H9 (cell line): Measurements from ENCODE around the gene CYP2U1. TPM values are rescaled to one million over a fixed set of nuclear protein-coding genes. Genes with fewer than 3 reads are reported as not detected.

Experiments
- DNase-seq: peaks from one replicate; pipeline ENCODE4 v3.0.0-alpha.2; 2017
- H2AFZ ChIP-seq: one replicate; pipeline ENCODE4 v1.6.1; 2013; ENCODE audit warnings: mild to moderate bottlenecking, low read length, control low read depth, moderate library complexity
- H2AK5ac ChIP-seq: 2 replicates; pipeline ENCODE4 v1.6.1; 2013; ENCODE audit warnings: low read length, control low read depth, mixed read lengths; ENCODE audit not compliant: insufficient read length
- H2BK120ac ChIP-seq: one replicate; pipeline ENCODE4 v1.6.1; 2013; ENCODE audit warnings: low read depth, mild to moderate bottlenecking, low read length, control low read depth, inconsistent platforms; ENCODE audit not compliant: poor library complexity, severe bottlenecking
- H2BK12ac ChIP-seq: 2 replicates; pipeline ENCODE4 v1.6.1; 2013; ENCODE audit warnings: low read length, control low read depth, mixed read lengths, low read depth; ENCODE audit not compliant: insufficient read length
- H2BK15ac ChIP-seq: 2 replicates; pipeline ENCODE4 v1.6.1; 2013; ENCODE audit warnings: low read depth, low read length, control low read depth
- H2BK20ac ChIP-seq: one replicate; pipeline ENCODE4 v1.6.1; 2013; ENCODE audit warnings: low read depth, mild to moderate bottlenecking, low read length, control low read depth, inconsistent platforms; ENCODE audit not compliant: poor library complexity, severe bottlenecking
- H2BK5ac ChIP-seq: 2 replicates; pipeline ENCODE4 v1.6.1; 2013; ENCODE audit warnings: low read length, control low read depth, mixed read lengths; ENCODE audit not compliant: insufficient read length
- H3K14ac ChIP-seq: 2 replicates; pipeline ENCODE4 v1.6.1; 2013; ENCODE audit warnings: low read length, control low read depth; ENCODE audit not compliant: insufficient read depth
- H3K18ac ChIP-seq: 2 replicates; pipeline ENCODE4 v1.6.1; 2013; ENCODE audit warnings: low read depth, mild to moderate bottlenecking, mixed read lengths, low read length, control low read depth; ENCODE audit not compliant: insufficient read length
- H3K23ac ChIP-seq: 2 replicates; pipeline ENCODE4 v1.6.1; 2013; ENCODE audit warnings: low read length, control low read depth, mixed read lengths, low read depth; ENCODE audit not compliant: insufficient read length
- H3K23me2 ChIP-seq: 2 replicates; pipeline ENCODE4 v1.6.1; 2013; ENCODE audit warnings: low read depth, mild to moderate bottlenecking, mixed read lengths, low read length, control low read depth; ENCODE audit not compliant: insufficient read length, poor library complexity, severe bottlenecking
- H3K27ac ChIP-seq: 2 replicates; pipeline ENCODE4 v1.5.1; 2013; ENCODE audit warnings: low read length, control low read depth, mixed read lengths, low read depth; ENCODE audit not compliant: insufficient read length
- H3K27me3 ChIP-seq: 2 replicates; pipeline ENCODE4 v1.6.1; 2013; ENCODE audit warnings: low read length, control low read depth, inconsistent platforms; ENCODE audit not compliant: insufficient read depth
- H3K4ac ChIP-seq: 2 replicates; pipeline ENCODE4 v1.6.1; 2013; ENCODE audit warnings: low read depth, mild to moderate bottlenecking, control low read depth, inconsistent platforms, low read length, moderate library complexity
- H3K4me1 ChIP-seq: 2 replicates; pipeline ENCODE4 v1.6.1; 2013; ENCODE audit warnings: low read length, control low read depth, inconsistent platforms; ENCODE audit not compliant: insufficient read depth
- H3K4me2 ChIP-seq: 2 replicates; pipeline ENCODE4 v1.6.1; 2013; ENCODE audit warnings: low read length, control low read depth, mixed read lengths; ENCODE audit not compliant: insufficient read length, insufficient read depth
- H3K56ac ChIP-seq: 2 replicates; pipeline ENCODE4 v1.6.1; 2013; ENCODE audit warnings: low read depth, mild to moderate bottlenecking, mixed read lengths, low read length, control low read depth; ENCODE audit not compliant: insufficient read length
- H3K79me1 ChIP-seq: 2 replicates; pipeline ENCODE4 v1.6.1; 2013; ENCODE audit warnings: low read depth, mild to moderate bottlenecking, moderate library complexity, low read length, control low read depth, inconsistent platforms; ENCODE audit not compliant: insufficient read depth, poor library complexity, severe bottlenecking
- H3K79me2 ChIP-seq: 2 replicates; pipeline ENCODE4 v1.6.1; 2013; ENCODE audit warnings: low read length, control low read depth, inconsistent platforms; ENCODE audit not compliant: insufficient read depth
- H3K9ac ChIP-seq: 2 replicates; pipeline ENCODE4 v1.6.1; 2013; ENCODE audit warnings: low read length, control low read depth, mixed read lengths; ENCODE audit not compliant: insufficient read length; ENCODE audit errors: extremely low read depth
- H3K9me3 ChIP-seq: one replicate; pipeline ENCODE4 v1.6.1; 2013; ENCODE audit warnings: low read depth, low read length, inconsistent platforms; ENCODE audit not compliant: control insufficient read depth
- H3T11ph ChIP-seq: one replicate; pipeline ENCODE4 v1.6.1; 2013; ENCODE audit warnings: mild to moderate bottlenecking, low read length, control low read depth, inconsistent platforms
- H4K20me1 ChIP-seq: one replicate; pipeline ENCODE4 v1.6.1; 2013; ENCODE audit not compliant: control insufficient read depth, insufficient read length, insufficient read depth
- H4K5ac ChIP-seq: 2 replicates; pipeline ENCODE4 v1.6.1; 2013; ENCODE audit warnings: low read depth, mild to moderate bottlenecking, mixed read lengths, low read length, control low read depth; ENCODE audit not compliant: insufficient read length
- H4K8ac ChIP-seq: replicated peaks from 2 replicates; pipeline ENCODE4 v1.6.1; 2013; ENCODE audit warnings: low read length, control low read depth, mixed read lengths, low read depth; ENCODE audit not compliant: insufficient read length
- H4K91ac ChIP-seq: 2 replicates; pipeline ENCODE4 v1.6.1; 2013; ENCODE audit warnings: low read depth, mild to moderate bottlenecking, moderate library complexity, mixed read lengths, low read length, control low read depth; ENCODE audit not compliant: insufficient read length
- H3K27ac Mint-ChIP-seq, 3 experiments: 2 replicates in 2 of 3; 3 replicates in 1 of 3; pipeline ENCODE4 v1.8.0; 2020 to 2021; ENCODE audit warnings: mixed read lengths in 3 of 3, mild to moderate bottlenecking in 1 of 3, moderate library complexity in 1 of 3
- H3K27me3 Mint-ChIP-seq: 2 replicates; pipeline ENCODE4 v1.8.0; 2021; ENCODE audit warnings: low read depth, mild to moderate bottlenecking, moderate library complexity, mixed read lengths
- H3K36me3 Mint-ChIP-seq, 3 experiments: 2 replicates in 2 of 3; 3 replicates in 1 of 3; pipeline ENCODE4 v1.8.0; 2020 to 2021; ENCODE audit warnings: low read depth in 3 of 3, mixed read lengths in 3 of 3; ENCODE audit not compliant: insufficient read depth in 1 of 3
- H3K4me1 Mint-ChIP-seq, 2 experiments: 2 replicates each; pipeline ENCODE4 v1.8.0; 2020; ENCODE audit warnings: mixed read lengths in 2 of 2
- H3K4me3 Mint-ChIP-seq, 2 experiments: 2 replicates in 1 of 2; 3 replicates in 1 of 2; pipeline ENCODE4 v1.8.0; 2020 to 2021; ENCODE audit warnings: mild to moderate bottlenecking in 2 of 2, mixed read lengths in 2 of 2, moderate library complexity in 1 of 2
- H3K9me3 Mint-ChIP-seq, 2 experiments: 2 replicates in 1 of 2; 3 replicates in 1 of 2; pipeline ENCODE4 v1.8.0; 2020; ENCODE audit warnings: mild to moderate bottlenecking in 2 of 2, mixed read lengths in 2 of 2, moderate library complexity in 1 of 2
- WGBS: extraction: QIAGEN DNeasy Blood & Tissue Kit; methylation state at CpG from one replicate; pipeline ENCODE4 v1.1.7; 2013; ENCODE audit warnings: missing lambda C conversion rate, low lambda C conversion rate, mixed read lengths; ENCODE audit not compliant: insufficient read length; ENCODE audit errors: extremely low coverage; 5-methylcytosine and 5-hydroxymethylcytosine counted together
- total RNA-seq: library from RNA; stranded (reverse); gene quantifications from 2 replicates; pipeline ENCODE4 v1.2.1, GENCODE V29; 2021
- TF ChIP-seq, protein P1 (sequence below): fragments of 200-600 bp; sonication (generic); conservative IDR thresholded peaks from 3 replicates; pipeline ENCODE4 v1.8.0; 2021; ENCODE audit warnings: antibody characterized with exemption, mild to moderate bottlenecking

Gene CYP2U1
- total RNA-seq, 1 experiment from 2014 or later, result 9.6 TPM

DNA sequence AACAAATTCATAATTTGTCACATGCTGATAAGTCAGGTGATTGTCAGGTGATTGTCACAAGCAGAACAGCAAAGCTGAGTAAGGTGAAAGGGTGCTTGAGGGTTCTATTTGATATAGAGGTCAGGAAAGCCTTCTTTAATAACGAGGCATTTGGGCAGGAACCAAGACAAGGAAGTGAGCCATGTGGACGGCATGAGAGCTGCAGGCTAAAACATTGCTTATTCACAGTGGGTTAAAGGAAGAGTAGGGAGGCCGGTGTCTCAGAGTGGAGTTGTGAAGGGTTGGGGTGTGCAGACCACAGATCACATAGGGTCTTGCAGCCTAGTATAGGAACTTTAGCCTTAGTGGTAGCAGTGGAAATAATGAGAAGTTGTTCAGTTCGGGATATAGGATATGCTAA is 31.3 kb upstream of the CYP2U1 start:
- H3K4me2 ChIP-seq, result no peak overlapping the region
- H2BK20ac ChIP-seq, result no peak overlapping the region
- no peak overlapping the region for H4K91ac ChIP-seq
- no peak overlapping the region for H2BK5ac ChIP-seq
- peaks cover 11 to 28% (median 22%) of the 10 kb centered on the region in 3 experiments for H3K36me3 Mint-ChIP-seq
- H2AK5ac ChIP-seq, result no peak overlapping the region
- H3K56ac ChIP-seq, result no peak overlapping the region
- DNase-seq, result no peak
- H3K27ac ChIP-seq, result no peak overlapping the region
- H4K20me1 ChIP-seq, result no peaks in the 10 kb centered on the region
- no peak overlapping the region; a peak in 1 of 7 replicates for H3K27ac Mint-ChIP-seq
- H3K18ac ChIP-seq, result no peak overlapping the region
- no peak overlapping the region for H3T11ph ChIP-seq
- H3K27me3 Mint-ChIP-seq, result no peaks in the 10 kb centered on the region
- no peak overlapping the region for H3K4ac ChIP-seq
- H3K79me2 ChIP-seq, result no peaks in the 10 kb centered on the region
- H3K9ac ChIP-seq, result no peak overlapping the region
- peaks cover 8 to 10% of the 10 kb centered on the region in 2 experiments for H3K9me3 Mint-ChIP-seq
- no peaks in the 10 kb centered on the region for H3K23me2 ChIP-seq
- H2AFZ ChIP-seq, result no peak overlapping the region
- H4K5ac ChIP-seq, result no peak overlapping the region
- no peak overlapping the region for H2BK12ac ChIP-seq
- no peak overlapping the region for H3K14ac ChIP-seq
- no peak overlapping the region for H3K23ac ChIP-seq
- H4K8ac ChIP-seq, result no peak overlapping the region
- no peaks in the 10 kb centered on the region for H3K4me1 ChIP-seq
- TF ChIP-seq, protein P1, sequence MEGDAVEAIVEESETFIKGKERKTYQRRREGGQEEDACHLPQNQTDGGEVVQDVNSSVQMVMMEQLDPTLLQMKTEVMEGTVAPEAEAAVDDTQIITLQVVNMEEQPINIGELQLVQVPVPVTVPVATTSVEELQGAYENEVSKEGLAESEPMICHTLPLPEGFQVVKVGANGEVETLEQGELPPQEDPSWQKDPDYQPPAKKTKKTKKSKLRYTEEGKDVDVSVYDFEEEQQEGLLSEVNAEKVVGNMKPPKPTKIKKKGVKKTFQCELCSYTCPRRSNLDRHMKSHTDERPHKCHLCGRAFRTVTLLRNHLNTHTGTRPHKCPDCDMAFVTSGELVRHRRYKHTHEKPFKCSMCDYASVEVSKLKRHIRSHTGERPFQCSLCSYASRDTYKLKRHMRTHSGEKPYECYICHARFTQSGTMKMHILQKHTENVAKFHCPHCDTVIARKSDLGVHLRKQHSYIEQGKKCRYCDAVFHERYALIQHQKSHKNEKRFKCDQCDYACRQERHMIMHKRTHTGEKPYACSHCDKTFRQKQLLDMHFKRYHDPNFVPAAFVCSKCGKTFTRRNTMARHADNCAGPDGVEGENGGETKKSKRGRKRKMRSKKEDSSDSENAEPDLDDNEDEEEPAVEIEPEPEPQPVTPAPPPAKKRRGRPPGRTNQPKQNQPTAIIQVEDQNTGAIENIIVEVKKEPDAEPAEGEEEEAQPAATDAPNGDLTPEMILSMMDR, result no peak; the same call in 2 of the 3 replicates
- no peaks in the 10 kb centered on the region for H3K9me3 ChIP-seq
- H2BK15ac ChIP-seq, result no peak overlapping the region
- H3K27me3 ChIP-seq, result no peaks in the 10 kb centered on the region
- H2BK120ac ChIP-seq, result no peak overlapping the region
- peaks cover 2 to 13% of the 10 kb centered on the region in 2 experiments; a peak in 2 of 4 replicates for H3K4me1 Mint-ChIP-seq
- no CpG with 5 or more reads among the region's 4 CpGs for WGBS
- H3K4me3 Mint-ChIP-seq, result no peak overlapping the region
- no peaks in the 10 kb centered on the region for H3K79me1 ChIP-seq
